HCT116 (cell line): ENCODE measurements around the gene PCK2. TPM values are rescaled to one million over a fixed set of nuclear protein-coding genes. Genes with fewer than 3 reads are reported as not detected.
A peak's percentile ranks its signal among the peaks of the same experiment; 100 is the strongest.

ENCODE experiments used
- ATAC-seq: fragments of 200-7000 bp; cut with Tn5 transposase; 2 replicates; pipeline ENCODE4 v1.9.1; 2020; ENCODE audit warnings: mild to moderate bottlenecking, moderate library complexity
- BruUV-seq: library from RNA; stranded (reverse); fragments of 400-500 nt; replicated peaks from 2 replicates; lab custom pipeline; 2021; lab: Mats Ljungman, UMichigan
- CTCF ChIA-PET: fragments of 300-600 bp; sonication (Branson Sonifier 250); formaldehyde crosslinking; loops from one replicate; lab custom pipeline; 2021; ENCODE audit warnings: antibody characterized with exemption; lab: Charles Lee
- POLR2A ChIA-PET: fragments of 300-600, 350-600 bp; sonication (Branson Sonifier 250); formaldehyde crosslinking; loops from one replicate; lab custom pipeline; 2021; ENCODE audit warnings: antibody characterized with exemption; lab: Charles Lee
- RAD21 ChIA-PET, 2 experiments: fragments of 300-600 bp; sonication (Branson Sonifier 250); formaldehyde crosslinking; loops; one replicate each; lab custom pipeline; 2023; ENCODE audit warnings: low total read pairs in 2 of 2; ENCODE audit not compliant: uncharacterized antibody in 2 of 2, unreplicated experiment in 2 of 2, low non-redundant PET in 1 of 2; lab: Charles Lee
- DNase-seq: peaks from one replicate; pipeline ENCODE4 v3.0.0-alpha.2; 2010; ENCODE audit warnings: low read depth, low spot score
- H2AFZ ChIP-seq: fragments of 200-600 bp; shearing (Covaris generic), sonication (generic); 2 replicates; pipeline ENCODE4 v1.6.1; 2017; ENCODE audit warnings: low read depth, mixed run types, mixed read lengths, antibody characterized with exemption, low read length; ENCODE audit not compliant: poor library complexity, severe bottlenecking
- H3K27ac ChIP-seq: 2 replicates; pipeline ENCODE4 v1.5.1; 2012; ENCODE audit warnings: low read depth, low read length
- H3K27me3 ChIP-seq: fragments of 200-600 bp; sonication (generic); 2 replicates; pipeline ENCODE4 v1.6.1; 2016; ENCODE audit warnings: mixed run types, low read length, mixed read lengths; ENCODE audit not compliant: insufficient read depth
- H3K36me3 ChIP-seq, 2 experiments: fragments of 200-500 bp in 1 of 2; fragments of 200-600 bp in 1 of 2; sonication (Bioruptor generic) in 1 of 2; sonication (generic) in 1 of 2; 2 replicates each; pipeline versions ENCODE4 v1.5.1 to v1.6.1; 2014 to 2016; ENCODE audit warnings: low read length in 2 of 2, inconsistent platforms in 1 of 2, mixed read lengths in 1 of 2, mixed run types in 1 of 2; ENCODE audit not compliant: insufficient read depth in 2 of 2, control insufficient read depth in 1 of 2
- H3K4me1 ChIP-seq, 2 experiments: fragments of 200-600 bp in 1 of 2; sonication (generic) in 1 of 2; 2 replicates each; pipeline versions ENCODE4 v1.5.1 to v1.6.1; 2012 to 2017; ENCODE audit warnings: low read length in 2 of 2, inconsistent platforms in 1 of 2, mild to moderate bottlenecking in 1 of 2, mixed read lengths in 1 of 2, mixed run types in 1 of 2, moderate library complexity in 1 of 2; ENCODE audit not compliant: insufficient read depth in 2 of 2, control insufficient read depth in 1 of 2
- H3K4me2 ChIP-seq: fragments of 200-600 bp; sonication (generic); 2 replicates; pipeline ENCODE4 v1.6.1; 2017; ENCODE audit warnings: mixed run types, low read length, mixed read lengths
- H3K4me3 ChIP-seq, 2 experiments: fragments of 200-600 bp in 1 of 2; sonication (generic) in 1 of 2; replicated peaks in 1 of 2; 2 replicates each; pipeline ENCODE4 v1.5.1; 2011 to 2016; ENCODE audit warnings: low read length in 2 of 2, control low read depth in 1 of 2, low read depth in 1 of 2, mild to moderate bottlenecking in 1 of 2, mixed read lengths in 1 of 2, mixed run types in 1 of 2
- H3K79me2 ChIP-seq: fragments of 200-600 bp; sonication (generic); 2 replicates; pipeline ENCODE4 v1.6.1; 2017; ENCODE audit warnings: mild to moderate bottlenecking, mixed run types, low read length, moderate library complexity, mixed read lengths; ENCODE audit not compliant: insufficient read depth
- H3K9ac ChIP-seq: fragments of 200-600 bp; sonication (generic); 2 replicates; pipeline ENCODE4 v1.6.1; 2016; ENCODE audit warnings: low read length, mixed read lengths
- H3K9me2 ChIP-seq: fragments of 200-600 bp; sonication (generic), shearing (Covaris generic); 2 replicates; pipeline ENCODE4 v1.6.1; 2017; ENCODE audit warnings: mixed run types, mild to moderate bottlenecking, moderate library complexity; ENCODE audit not compliant: insufficient read depth
- H3K9me3 ChIP-seq, 2 experiments: fragments of 200-500 bp in 1 of 2; fragments of 200-600 bp in 1 of 2; sonication (Bioruptor generic) in 1 of 2; sonication (generic) in 1 of 2; 2 replicates each; pipeline ENCODE4 v1.6.1; 2014 to 2017; ENCODE audit warnings: low read length in 2 of 2, mixed read lengths in 2 of 2, inconsistent platforms in 1 of 2, low read depth in 1 of 2, mild to moderate bottlenecking in 1 of 2, mixed run types in 1 of 2, moderate library complexity in 1 of 2; ENCODE audit not compliant: control insufficient read depth in 1 of 2, insufficient read depth in 1 of 2
- H4K20me1 ChIP-seq: fragments of 200-600 bp; sonication (generic), shearing (Covaris generic); 2 replicates; pipeline ENCODE4 v1.6.1; 2017; ENCODE audit warnings: mixed run types, mild to moderate bottlenecking, moderate library complexity; ENCODE audit not compliant: insufficient read depth
- EGR1 ChIP-seq: IDR thresholded peaks from 2 replicates; pipeline ENCODE4 v1.6.1; 2012; ENCODE audit warnings: low read depth
- ELF1 ChIP-seq: IDR thresholded peaks from 2 replicates; pipeline ENCODE4 v1.6.1; 2012; ENCODE audit warnings: low read depth, borderline replicate concordance
- EZH2 ChIP-seq: fragments of 200-600 bp; sonication (generic); IDR thresholded peaks from 2 replicates; pipeline ENCODE4 v1.6.1; 2017; ENCODE audit warnings: antibody characterized with exemption, mixed run types
- FOSL1 ChIP-seq: IDR thresholded peaks from 2 replicates; pipeline ENCODE4 v1.6.1; 2012; ENCODE audit warnings: low read depth
- JUND ChIP-seq: IDR thresholded peaks from 2 replicates; pipeline ENCODE4 v1.6.1; 2012
- MAX ChIP-seq: IDR thresholded peaks from 2 replicates; pipeline ENCODE4 v1.6.1; 2012
- POLR2A ChIP-seq: IDR thresholded peaks from 2 replicates; pipeline ENCODE4 v1.7.0; 2011; ENCODE audit warnings: borderline replicate concordance; ENCODE audit not compliant: insufficient read depth, insufficient read length; ENCODE audit errors: extremely low read depth
- RAD21 ChIP-seq: IDR thresholded peaks from 2 replicates; pipeline ENCODE4 v1.6.1; 2012; ENCODE audit warnings: low read depth, mild to moderate bottlenecking
- SIN3A ChIP-seq: IDR thresholded peaks from 2 replicates; pipeline ENCODE4 v1.6.1; 2012; ENCODE audit warnings: low read depth
- SP1 ChIP-seq: IDR thresholded peaks from 2 replicates; pipeline ENCODE4 v1.6.1; 2012; ENCODE audit warnings: low read depth
- TCF7L2 ChIP-seq: IDR thresholded peaks from 2 replicates; pipeline ENCODE4 v1.7.0; 2011; ENCODE audit warnings: borderline replicate concordance, inconsistent platforms; ENCODE audit not compliant: insufficient read depth, insufficient read length; ENCODE audit errors: extremely low read depth
- YY1 ChIP-seq: IDR thresholded peaks from 2 replicates; pipeline ENCODE4 v1.6.1; 2011; ENCODE audit warnings: low read length, low read depth, moderate library complexity, mild to moderate bottlenecking; ENCODE audit not compliant: insufficient replicate concordance; ENCODE audit errors: extremely low read depth
- ZFX ChIP-seq: fragments of 450-650 bp; IDR thresholded peaks from 2 replicates; pipeline ENCODE4 v1.6.1; 2017
- intact Hi-C: fragments of 100-400 bp; cut with micrococcal nuclease; formaldehyde crosslinking; loops from 2 replicates; pipeline ENCODE4 v1.10.0; 2022
- total RNA-seq: library from RNA; stranded (reverse); gene quantifications from one replicate; pipeline ENCODE4 v1.2.1, GENCODE V29; 2021; ENCODE audit not compliant: unreplicated experiment
- TF ChIP-seq, protein P1 (sequence below): IDR thresholded peaks from 2 replicates; pipeline ENCODE4 v1.6.1; 2012
- TF ChIP-seq, protein P2 (sequence below): IDR thresholded peaks from 2 replicates; pipeline ENCODE4 v1.6.1; 2012; ENCODE audit warnings: low read depth
- TF ChIP-seq, protein P3 (sequence below), 3 experiments: fragments of 200-600 bp in 1 of 3; sonication (generic) in 1 of 3; IDR thresholded peaks in 2 of 3; conservative IDR thresholded peaks in 1 of 3; 2 replicates each; pipeline ENCODE4 v1.5.1; 2012 to 2017; ENCODE audit warnings: low read depth in 2 of 3, low read length in 2 of 3, antibody characterized with exemption in 1 of 3, borderline replicate concordance in 1 of 3, control low read depth in 1 of 3, mild to moderate bottlenecking in 1 of 3, mixed read lengths in 1 of 3, mixed run types in 1 of 3, moderate library complexity in 1 of 3; ENCODE audit not compliant: insufficient read depth in 1 of 3
- TF ChIP-seq, protein P4 (sequence below): IDR thresholded peaks from 2 replicates; pipeline ENCODE4 v1.6.1; 2011; ENCODE audit warnings: mild to moderate bottlenecking, low read length, moderate library complexity; ENCODE audit not compliant: insufficient replicate concordance; ENCODE audit errors: extremely low read depth

Gene PCK2
- total RNA-seq, 1 experiment from 2014 or later = 94.1 TPM

DNA sequence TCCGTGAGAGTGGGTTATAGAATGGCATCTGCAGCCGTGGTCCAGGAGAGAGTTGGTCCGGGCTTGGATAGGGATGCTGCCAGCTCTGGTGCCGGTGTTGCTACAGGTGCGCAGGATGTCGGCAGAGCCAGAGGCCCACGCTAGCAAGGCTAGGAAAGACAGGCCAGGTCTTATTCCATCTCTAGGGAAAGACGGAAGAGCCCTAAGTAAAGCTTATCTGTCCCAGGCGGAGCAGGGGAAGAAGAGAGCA lies 41.4 kb downstream of the PCK2 start:
- H3K4me3 ChIP-seq = peak overlapping the region; percentile 71 to 94
- peaks cover 20 to 38% of the 10 kb centered on the region in 2 experiments for H3K4me1 ChIP-seq
- H4K20me1 ChIP-seq = no peaks in the 10 kb centered on the region
- H3K27ac ChIP-seq = peak overlapping the region; percentile 72
- peak overlapping the region; percentile 85 for H3K4me2 ChIP-seq
- H3K79me2 ChIP-seq = peaks cover 33% of the 10 kb centered on the region
- ChIA-PET RAD21 (interaction anchor here in 1 of 2 experiments (1.2 to 1.5 kb wide), 2 partner anchors 11 to 21 kb away, joined by 4 to 5 read pairs; partner anchors contain the start of genes DCAF11 and NRL), POLR2A (interaction anchor here (0.8 to 3.5 kb wide), 9 partner anchors 9 to 107 kb away, joined by 3 to 32 read pairs (median 4); partner anchors contain the start of genes CHMP4A, DCAF11, IPO4 and NRL), CTCF (interaction anchor here (0.9 to 1.4 kb wide), 5 partner anchors 21 to 77 kb away, joined by 3 to 7 read pairs (median 4); partner anchors contain the start of genes DCAF11 and IRF9)
- no peak overlapping the region for H2AFZ ChIP-seq
- no peaks in the 10 kb centered on the region for H3K9me2 ChIP-seq
- TF ChIP-seq POLR2A (no peak), JUND (no peak), TCF7L2 (no peak), ELF1 (no peak), SIN3A (no peak), FOSL1 (no peak), SP1 (no peak), EZH2 (no peak), RAD21 (no peak), ZFX (no peak; the same call in 1 of the 2 replicates), MAX (no peak), EGR1 (no peak), YY1 (no peak)
- TF ChIP-seq, protein P1, sequence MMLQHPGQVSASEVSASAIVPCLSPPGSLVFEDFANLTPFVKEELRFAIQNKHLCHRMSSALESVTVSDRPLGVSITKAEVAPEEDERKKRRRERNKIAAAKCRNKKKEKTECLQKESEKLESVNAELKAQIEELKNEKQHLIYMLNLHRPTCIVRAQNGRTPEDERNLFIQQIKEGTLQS = no peak
- TF ChIP-seq, protein P2, sequence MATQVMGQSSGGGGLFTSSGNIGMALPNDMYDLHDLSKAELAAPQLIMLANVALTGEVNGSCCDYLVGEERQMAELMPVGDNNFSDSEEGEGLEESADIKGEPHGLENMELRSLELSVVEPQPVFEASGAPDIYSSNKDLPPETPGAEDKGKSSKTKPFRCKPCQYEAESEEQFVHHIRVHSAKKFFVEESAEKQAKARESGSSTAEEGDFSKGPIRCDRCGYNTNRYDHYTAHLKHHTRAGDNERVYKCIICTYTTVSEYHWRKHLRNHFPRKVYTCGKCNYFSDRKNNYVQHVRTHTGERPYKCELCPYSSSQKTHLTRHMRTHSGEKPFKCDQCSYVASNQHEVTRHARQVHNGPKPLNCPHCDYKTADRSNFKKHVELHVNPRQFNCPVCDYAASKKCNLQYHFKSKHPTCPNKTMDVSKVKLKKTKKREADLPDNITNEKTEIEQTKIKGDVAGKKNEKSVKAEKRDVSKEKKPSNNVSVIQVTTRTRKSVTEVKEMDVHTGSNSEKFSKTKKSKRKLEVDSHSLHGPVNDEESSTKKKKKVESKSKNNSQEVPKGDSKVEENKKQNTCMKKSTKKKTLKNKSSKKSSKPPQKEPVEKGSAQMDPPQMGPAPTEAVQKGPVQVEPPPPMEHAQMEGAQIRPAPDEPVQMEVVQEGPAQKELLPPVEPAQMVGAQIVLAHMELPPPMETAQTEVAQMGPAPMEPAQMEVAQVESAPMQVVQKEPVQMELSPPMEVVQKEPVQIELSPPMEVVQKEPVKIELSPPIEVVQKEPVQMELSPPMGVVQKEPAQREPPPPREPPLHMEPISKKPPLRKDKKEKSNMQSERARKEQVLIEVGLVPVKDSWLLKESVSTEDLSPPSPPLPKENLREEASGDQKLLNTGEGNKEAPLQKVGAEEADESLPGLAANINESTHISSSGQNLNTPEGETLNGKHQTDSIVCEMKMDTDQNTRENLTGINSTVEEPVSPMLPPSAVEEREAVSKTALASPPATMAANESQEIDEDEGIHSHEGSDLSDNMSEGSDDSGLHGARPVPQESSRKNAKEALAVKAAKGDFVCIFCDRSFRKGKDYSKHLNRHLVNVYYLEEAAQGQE = no peak
- TF ChIP-seq, protein P3, sequence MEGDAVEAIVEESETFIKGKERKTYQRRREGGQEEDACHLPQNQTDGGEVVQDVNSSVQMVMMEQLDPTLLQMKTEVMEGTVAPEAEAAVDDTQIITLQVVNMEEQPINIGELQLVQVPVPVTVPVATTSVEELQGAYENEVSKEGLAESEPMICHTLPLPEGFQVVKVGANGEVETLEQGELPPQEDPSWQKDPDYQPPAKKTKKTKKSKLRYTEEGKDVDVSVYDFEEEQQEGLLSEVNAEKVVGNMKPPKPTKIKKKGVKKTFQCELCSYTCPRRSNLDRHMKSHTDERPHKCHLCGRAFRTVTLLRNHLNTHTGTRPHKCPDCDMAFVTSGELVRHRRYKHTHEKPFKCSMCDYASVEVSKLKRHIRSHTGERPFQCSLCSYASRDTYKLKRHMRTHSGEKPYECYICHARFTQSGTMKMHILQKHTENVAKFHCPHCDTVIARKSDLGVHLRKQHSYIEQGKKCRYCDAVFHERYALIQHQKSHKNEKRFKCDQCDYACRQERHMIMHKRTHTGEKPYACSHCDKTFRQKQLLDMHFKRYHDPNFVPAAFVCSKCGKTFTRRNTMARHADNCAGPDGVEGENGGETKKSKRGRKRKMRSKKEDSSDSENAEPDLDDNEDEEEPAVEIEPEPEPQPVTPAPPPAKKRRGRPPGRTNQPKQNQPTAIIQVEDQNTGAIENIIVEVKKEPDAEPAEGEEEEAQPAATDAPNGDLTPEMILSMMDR (IDR thresholded peaks at IDR 0.05 in 2 of 3, conservative IDR thresholded peaks at IDR 0.05 in 1 of 3; ENCODE audit: borderline replicate concordance in 1 of 3, insufficient read depth in 1 of 3, low read depth in 2 of 3, low read length in 2 of 3) = no peak
- TF ChIP-seq, protein P4, sequence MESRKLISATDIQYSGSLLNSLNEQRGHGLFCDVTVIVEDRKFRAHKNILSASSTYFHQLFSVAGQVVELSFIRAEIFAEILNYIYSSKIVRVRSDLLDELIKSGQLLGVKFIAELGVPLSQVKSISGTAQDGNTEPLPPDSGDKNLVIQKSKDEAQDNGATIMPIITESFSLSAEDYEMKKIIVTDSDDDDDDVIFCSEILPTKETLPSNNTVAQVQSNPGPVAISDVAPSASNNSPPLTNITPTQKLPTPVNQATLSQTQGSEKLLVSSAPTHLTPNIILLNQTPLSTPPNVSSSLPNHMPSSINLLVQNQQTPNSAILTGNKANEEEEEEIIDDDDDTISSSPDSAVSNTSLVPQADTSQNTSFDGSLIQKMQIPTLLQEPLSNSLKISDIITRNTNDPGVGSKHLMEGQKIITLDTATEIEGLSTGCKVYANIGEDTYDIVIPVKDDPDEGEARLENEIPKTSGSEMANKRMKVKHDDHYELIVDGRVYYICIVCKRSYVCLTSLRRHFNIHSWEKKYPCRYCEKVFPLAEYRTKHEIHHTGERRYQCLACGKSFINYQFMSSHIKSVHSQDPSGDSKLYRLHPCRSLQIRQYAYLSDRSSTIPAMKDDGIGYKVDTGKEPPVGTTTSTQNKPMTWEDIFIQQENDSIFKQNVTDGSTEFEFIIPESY = no peak
- intact Hi-C loops = no loop called here
- ATAC-seq = no peak
- DNase-seq = no peak
- peaks cover 16 to 21% of the 10 kb centered on the region in 2 experiments for H3K36me3 ChIP-seq
- H3K9me3 ChIP-seq = no peaks in the 10 kb centered on the region
- no TSS peak for BruUV-seq
- H3K27me3 ChIP-seq = no peaks in the 10 kb centered on the region
- H3K9ac ChIP-seq = peak overlapping the region; percentile 89
